ENCODE data around the gene MYO9B.
"Not testable (repeated sequence)": the region's sequence is repeated elsewhere in the genome, so short reads cannot be mapped to it uniquely, and the experiment has no call there.

MYO9B gene

GRCh38 chr19:17148130-17148529, 72.6 kb downstream of the MYO9B start:
- DNase-seq: no peak

- DNase-seq: no peak
These were observed 74.0 kb downstream of the MYO9B start for GRCh38 chr19:17149393-17150135.

GRCh38 chr19:17153996-17154395, 78.4 kb downstream of the MYO9B start:
- no peak for DNase-seq

- DNase-seq: no peak
These were observed 79.7 kb downstream of the MYO9B start for GRCh38 chr19:17155251-17155650.

- DNase-seq: no peak
These were observed 80.8 kb downstream of the MYO9B start for GRCh38 chr19:17156296-17156946.

- peak; percentile 40 for DNase-seq
These were observed 81.3 kb downstream of the MYO9B start for GRCh38 chr19:17156947-17157302.

- no peak for DNase-seq
These were observed 83.0 kb downstream of the MYO9B start for GRCh38 chr19:17158584-17158983.

GRCh38 chr19:17159466-17160393, 84.2 kb downstream of the MYO9B start:
- DNase-seq: no peak

GRCh38 chr19:17160908-17161307, 85.3 kb downstream of the MYO9B start:
- no peak for DNase-seq

GRCh38 chr19:17162131-17162530, 86.6 kb downstream of the MYO9B start:
- not testable (repeated sequence) for DNase-seq

- DNase-seq: no peak
These were observed 87.0 kb downstream of the MYO9B start for GRCh38 chr19:17162580-17162979.

- DNase-seq: no peak
These were observed 88.1 kb downstream of the MYO9B start for GRCh38 chr19:17163652-17164051.

GRCh38 chr19:17164639-17165038, 89.1 kb downstream of the MYO9B start:
- no peak for DNase-seq

GRCh38 chr19:17165715-17166114, 90.1 kb downstream of the MYO9B start:
- DNase-seq: no peak

- no peak for DNase-seq
These were observed 95.1 kb downstream of the MYO9B start for GRCh38 chr19:17170538-17171297.

- no peak for DNase-seq
These were observed 96.3 kb downstream of the MYO9B start for GRCh38 chr19:17171874-17172273.

GRCh38 chr19:17172624-17173345, 97.2 kb downstream of the MYO9B start:
- DNase-seq: no peak

- no peak for DNase-seq
These were observed 102.7 kb downstream of the MYO9B start for GRCh38 chr19:17178291-17178690.

GRCh38 chr19:17180997-17181702, 105.6 kb downstream of the MYO9B start:
- no peak for DNase-seq

- DNase-seq: no peak
These were observed 107.7 kb downstream of the MYO9B start for GRCh38 chr19:17183271-17183761.

- no peak for DNase-seq
These were observed 108.3 kb downstream of the MYO9B start for GRCh38 chr19:17183858-17184321.

Data from CD4-positive, alpha-beta T cell treated with Interferon gamma for 1 hour (primary cell).